ENCODE measurements around the gene MBOAT2.

- TF ChIP-seq EZH2 (IDR thresholded peaks at IDR 0.05; ENCODE audit: low read length, unreplicated experiment) (no peak), CTCF (conservative IDR thresholded peaks at IDR 0.05; ENCODE audit: low read depth, low read length) (no peak)
Observed at GRCh38 chr2:9030841-9031240, 27.4 kb upstream of the MBOAT2 start.
